Vagina (tissue), 2 donors: Measurements from ENCODE around the gene DOCK8. TPM values are rescaled to one million over a fixed set of nuclear protein-coding genes. Genes with fewer than 3 reads are reported as not detected.

Experiments used
- DNase-seq, 2 donors: peaks; one replicate each; pipeline ENCODE4 v3.0.0-alpha.2; 2017; ENCODE audit errors: extremely low spot score in 2 of 2
- H3K27ac ChIP-seq: fragments of 200-600 bp; sonication (generic); one replicate; pipeline ENCODE4 v1.5.1; 2019
- H3K27me3 ChIP-seq: fragments of 200-600 bp; sonication (generic); one replicate; pipeline ENCODE4 v1.5.1; 2019
- H3K36me3 ChIP-seq, 2 donors: fragments of 200-600 bp; sonication (generic); one replicate each; pipeline ENCODE4 v1.5.1; 2017 to 2019
- H3K4me1 ChIP-seq: fragments of 200-600 bp; sonication (generic); one replicate; pipeline ENCODE4 v1.5.1; 2019
- H3K4me3 ChIP-seq, 2 donors: fragments of 200-600 bp; sonication (generic); 1 replicate in 1 of 2; 2 replicates in 1 of 2; pipeline ENCODE4 v1.5.1; 2016 to 2019
- H3K9me3 ChIP-seq: fragments of 200-600 bp; sonication (generic); one replicate; pipeline ENCODE4 v1.5.1; 2019
- POLR2A ChIP-seq, 2 donors: fragments of 450-650 bp; IDR thresholded peaks; one replicate each; pipeline ENCODE4 v1.6.1; 2017; ENCODE audit warnings: antibody characterized with exemption in 2 of 2, mild to moderate bottlenecking in 2 of 2, moderate library complexity in 2 of 2
- POLR2AphosphoS5 ChIP-seq, 2 donors: sonication (generic); formaldehyde crosslinking; IDR thresholded peaks; one replicate each; pipeline ENCODE4 v1.9.0; 2017; ENCODE audit warnings: antibody characterized with exemption in 2 of 2, mild to moderate bottlenecking in 2 of 2, low read depth in 1 of 2; ENCODE audit not compliant: insufficient read depth in 1 of 2
- intact Hi-C: fragments of 100-400 bp; cut with DNase I; formaldehyde crosslinking; loops from one replicate; pipeline ENCODE4 v1.15.1; 2023
- total RNA-seq: library from RNA; depleted of rRNA; stranded (reverse); fragments of >200 nt; gene quantifications from one replicate; pipeline ENCODE4 v1.2.3, GENCODE V29; 2016
- TF ChIP-seq, protein P1 (sequence below), 3 experiments: fragments of 450-650 bp in 2 of 3; fragments of 200-600 bp in 1 of 3; sonication (generic) in 1 of 3; IDR thresholded peaks; one replicate each; pipeline ENCODE4 v1.5.1; 2017 to 2019; ENCODE audit warnings: antibody characterized with exemption in 3 of 3, mild to moderate bottlenecking in 2 of 3, moderate library complexity in 2 of 3

DOCK8 gene
- total RNA-seq, 1 donor from 2014 or later, result 18.4 TPM

DNA sequence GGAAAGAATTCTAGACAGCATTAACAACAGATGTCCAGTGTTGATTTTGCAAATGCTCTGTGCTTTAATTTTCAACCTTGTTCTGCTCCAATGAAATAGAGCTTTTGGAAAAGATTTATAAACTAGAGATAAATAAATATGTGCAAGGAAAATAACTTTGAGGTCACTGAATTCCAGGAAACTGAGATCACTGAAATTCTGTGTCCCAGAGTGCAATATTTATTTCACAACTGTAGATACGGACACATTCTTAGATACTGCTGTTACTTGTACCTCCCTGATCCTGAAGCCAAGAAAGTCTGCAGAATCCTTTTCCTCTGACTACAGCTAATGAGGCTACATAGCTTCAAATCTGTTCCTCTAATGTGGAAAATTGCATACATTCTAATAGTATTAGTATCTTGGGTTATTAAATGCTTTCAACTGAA, 222.9 kb downstream of the DOCK8 start:
- Histone ChIP-seq H3K4me3 (no peak overlapping the region), H3K27ac (peak overlapping the region; percentile 13), H3K36me3 (peaks cover 0 to 10% of the 10 kb centered on the region in 2 donors), H3K4me1 (peaks cover 26% of the 10 kb centered on the region), H3K27me3 (no peaks in the 10 kb centered on the region), H3K9me3 (no peaks in the 10 kb centered on the region)
- DNase-seq, result no peak
- intact Hi-C loops, result no loop called here
- TF ChIP-seq POLR2A (IDR thresholded peaks at IDR 0.05) (no peak), POLR2AphosphoS5 (IDR thresholded peaks at IDR 0.05; ENCODE audit: insufficient read depth in 1 of 2, low read depth in 1 of 2) (peak in 1 of 2 donors; percentile 28)
- TF ChIP-seq, protein P1, sequence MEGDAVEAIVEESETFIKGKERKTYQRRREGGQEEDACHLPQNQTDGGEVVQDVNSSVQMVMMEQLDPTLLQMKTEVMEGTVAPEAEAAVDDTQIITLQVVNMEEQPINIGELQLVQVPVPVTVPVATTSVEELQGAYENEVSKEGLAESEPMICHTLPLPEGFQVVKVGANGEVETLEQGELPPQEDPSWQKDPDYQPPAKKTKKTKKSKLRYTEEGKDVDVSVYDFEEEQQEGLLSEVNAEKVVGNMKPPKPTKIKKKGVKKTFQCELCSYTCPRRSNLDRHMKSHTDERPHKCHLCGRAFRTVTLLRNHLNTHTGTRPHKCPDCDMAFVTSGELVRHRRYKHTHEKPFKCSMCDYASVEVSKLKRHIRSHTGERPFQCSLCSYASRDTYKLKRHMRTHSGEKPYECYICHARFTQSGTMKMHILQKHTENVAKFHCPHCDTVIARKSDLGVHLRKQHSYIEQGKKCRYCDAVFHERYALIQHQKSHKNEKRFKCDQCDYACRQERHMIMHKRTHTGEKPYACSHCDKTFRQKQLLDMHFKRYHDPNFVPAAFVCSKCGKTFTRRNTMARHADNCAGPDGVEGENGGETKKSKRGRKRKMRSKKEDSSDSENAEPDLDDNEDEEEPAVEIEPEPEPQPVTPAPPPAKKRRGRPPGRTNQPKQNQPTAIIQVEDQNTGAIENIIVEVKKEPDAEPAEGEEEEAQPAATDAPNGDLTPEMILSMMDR (IDR thresholded peaks at IDR 0.05), result no peak

DNA sequence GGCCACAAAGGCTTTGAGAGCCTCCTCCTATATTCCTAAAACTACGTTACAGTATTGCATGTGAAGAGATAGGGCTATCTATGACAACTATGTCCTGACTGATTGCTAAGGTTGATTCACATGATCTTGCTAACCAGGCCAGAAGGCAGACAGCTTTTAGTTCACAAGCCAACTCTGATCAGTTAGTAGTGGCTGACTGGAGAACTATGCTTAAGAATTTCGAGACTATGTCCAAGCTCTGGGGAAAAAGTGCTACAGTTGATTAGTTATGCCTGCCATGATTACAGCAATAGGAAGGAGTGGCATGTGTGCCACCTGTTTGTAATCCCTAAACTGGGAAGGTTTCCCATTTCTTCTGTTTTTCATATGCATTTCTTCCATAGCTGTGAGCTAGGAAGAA, 223.4 kb downstream of the DOCK8 start:
- H3K36me3 ChIP-seq, result peaks cover 0 to 10% of the 10 kb centered on the region in 2 donors
- H3K27ac ChIP-seq, result peak overlapping the region; percentile 31

DNA sequence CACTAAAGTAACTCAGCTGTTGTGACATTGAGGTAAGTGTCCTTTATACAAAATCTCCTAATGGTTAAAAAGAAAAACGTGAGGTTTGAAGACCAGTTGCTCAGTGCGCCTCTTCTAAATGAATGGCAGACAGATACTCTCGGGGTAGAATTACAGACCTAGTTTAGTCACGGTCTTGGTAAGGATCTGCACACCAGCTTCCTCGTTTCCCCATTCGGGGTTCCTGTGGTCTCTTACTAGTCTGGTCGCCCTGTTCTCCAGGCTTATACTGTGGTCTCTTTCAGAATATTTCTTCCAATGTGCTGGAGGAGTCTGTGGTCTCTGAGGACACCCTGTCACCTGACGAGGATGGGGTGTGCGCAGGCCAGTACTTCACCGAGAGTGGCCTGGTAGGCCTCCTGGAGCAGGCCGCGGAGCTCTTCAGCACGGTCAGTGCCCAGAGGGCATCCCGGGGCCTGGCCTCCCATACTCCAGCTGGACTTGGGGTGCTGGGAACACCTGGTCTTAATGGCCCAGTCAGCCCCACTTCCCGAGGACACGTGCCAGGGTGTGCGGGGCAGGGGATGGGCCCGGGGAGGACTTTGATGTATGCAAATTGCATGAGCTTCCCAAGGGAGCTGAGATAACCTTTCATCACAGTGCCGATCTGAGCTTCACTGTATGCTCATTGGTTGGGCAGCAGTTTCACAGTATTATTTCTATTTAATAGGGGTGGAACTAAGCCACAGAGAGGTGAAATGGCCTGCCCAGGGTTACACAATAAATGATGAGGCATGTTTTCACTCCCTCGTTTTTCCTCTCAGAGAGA, 224.5 kb downstream of the DOCK8 start:
- TF ChIP-seq, protein P1 (IDR thresholded peaks at IDR 0.05), result no peak
- TF ChIP-seq POLR2A (IDR thresholded peaks at IDR 0.05), result no peak
- TF ChIP-seq POLR2AphosphoS5 (IDR thresholded peaks at IDR 0.05; ENCODE audit: insufficient read depth in 1 of 2, low read depth in 1 of 2), result peak; percentile 55 to 59

More for the DNA sequence above, 223.4 kb downstream of the DOCK8 start:
- Histone ChIP-seq H3K9me3 (no peaks in the 10 kb centered on the region), H3K4me1 (peaks cover 26% of the 10 kb centered on the region), H3K27me3 (no peaks in the 10 kb centered on the region), H3K4me3 (no peak overlapping the region)
- TF ChIP-seq POLR2AphosphoS5 (IDR thresholded peaks at IDR 0.05; ENCODE audit: insufficient read depth in 1 of 2, low read depth in 1 of 2), result no peak
- no peak for TF ChIP-seq POLR2A (IDR thresholded peaks at IDR 0.05)
- TF ChIP-seq, protein P1 (IDR thresholded peaks at IDR 0.05), result no peak
- intact Hi-C loops, result no loop called here
- DNase-seq, result no peak

DNA sequence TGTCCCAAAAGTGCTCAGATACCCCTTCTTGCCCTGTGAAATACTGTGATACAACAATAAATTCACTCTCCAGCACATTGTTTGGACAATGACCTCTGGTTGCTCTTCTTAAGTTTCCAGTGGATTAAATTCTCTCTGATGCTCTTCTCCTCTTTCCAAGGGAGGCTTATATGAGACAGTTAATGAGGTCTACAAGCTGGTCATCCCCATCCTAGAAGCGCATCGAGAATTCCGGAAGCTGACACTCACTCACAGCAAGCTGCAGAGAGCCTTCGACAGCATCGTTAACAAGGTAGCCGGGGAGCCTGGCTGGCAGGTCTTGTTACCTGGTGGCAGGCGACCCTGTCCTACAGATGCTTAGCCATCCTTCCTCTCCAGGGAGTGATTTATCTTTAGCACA, 226.5 kb downstream of the DOCK8 start:
- Histone ChIP-seq H3K36me3 (no peaks in the 10 kb centered on the region), H3K9me3 (no peaks in the 10 kb centered on the region)

More for the DNA sequence above, 224.5 kb downstream of the DOCK8 start:
- Histone ChIP-seq H3K36me3 (peaks cover 0 to 10% of the 10 kb centered on the region in 2 donors), H3K27me3 (no peaks in the 10 kb centered on the region), H3K27ac (peak overlapping the region; percentile 31), H3K4me3 (no peak overlapping the region), H3K9me3 (no peaks in the 10 kb centered on the region), H3K4me1 (peaks cover 26% of the 10 kb centered on the region)
- peak in 1 of 2 donors; percentile 90 for DNase-seq
- intact Hi-C loops, result no loop called here

More for the DNA sequence above, 226.5 kb downstream of the DOCK8 start:
- DNase-seq, result no peak
- Histone ChIP-seq H3K4me1 (peaks cover 35% of the 10 kb centered on the region), H3K27me3 (no peaks in the 10 kb centered on the region), H3K27ac (no peak overlapping the region), H3K4me3 (no peak overlapping the region)
- no peak for TF ChIP-seq POLR2A (IDR thresholded peaks at IDR 0.05)
- TF ChIP-seq, protein P1 (IDR thresholded peaks at IDR 0.05), result no peak
- intact Hi-C loops, result no loop called here
